Astrocyte of the cerebellum (primary cell): Measurements from ENCODE around the gene CHTOP.
A peak's percentile ranks its signal among the peaks of the same experiment; 100 is the strongest.

Experiments used
- DNase-seq: peaks from one replicate; pipeline ENCODE4 v3.0.0-alpha.2; 2011; ENCODE audit warnings: low read depth
- H3K4me3 ChIP-seq: 2 replicates; pipeline ENCODE4 v1.5.1; 2011; ENCODE audit warnings: mild to moderate bottlenecking, low read depth, low read length, moderate library complexity
- CTCF ChIP-seq: IDR thresholded peaks from 2 replicates; pipeline ENCODE4 v1.5.1; 2012; ENCODE audit warnings: low read length, low read depth, moderate library complexity, mild to moderate bottlenecking; ENCODE audit errors: missing control alignments
- in situ Hi-C: cut with HindIII; loops from 2 replicates; pipeline ENCODE4 v1.10.0; 2017; ENCODE audit warnings: low sequenced_read_pairs

The CHTOP gene

GRCh38 chr1:153616144-153616916 is 17.5 kb upstream of the CHTOP start, which contains the start of gene S100A14:
Gene S100A14 (minus strand): TSS chr1:153616325. CDS start chr1:153615858, 467 bp downstream.
- no peak within 1 kb of the TSS for H3K4me3 ChIP-seq
- DNase-seq: no peak
- TF ChIP-seq CTCF: no peak
- in situ Hi-C loops: no loop called here

- no peak for DNase-seq
- no peak for TF ChIP-seq CTCF
- H3K4me3 ChIP-seq: no peak overlapping the region
- in situ Hi-C loops: no loop called here
These were observed 17.0 kb upstream of the CHTOP start for GRCh38 chr1:153616917-153617311.

GRCh38 chr1:153617663-153618062 is 16.2 kb upstream of the CHTOP start:
- TF ChIP-seq CTCF: no peak
- H3K4me3 ChIP-seq: no peak overlapping the region
- in situ Hi-C loops: no loop called here
- no peak for DNase-seq

GRCh38 chr1:153619171-153619570 is 14.7 kb upstream of the CHTOP start:
- no peak for TF ChIP-seq CTCF
- in situ Hi-C loops: no loop called here
- no peak overlapping the region for H3K4me3 ChIP-seq
- no peak for DNase-seq

GRCh38 chr1:153623101-153623500 is 10.8 kb upstream of the CHTOP start:
- no peak for TF ChIP-seq CTCF
- no peak for DNase-seq
- no peak overlapping the region for H3K4me3 ChIP-seq
- in situ Hi-C loops: no loop called here

GRCh38 chr1:153624965-153625611 is 8.8 kb upstream of the CHTOP start:
- no peak for TF ChIP-seq CTCF
- H3K4me3 ChIP-seq: peak overlapping the region; percentile 4
- no peak for DNase-seq
- in situ Hi-C loops: no loop called here
